Colonic mucosa (tissue), 4 donors: Measurements from ENCODE around the gene KLK4. TPM values are rescaled to one million over a fixed set of nuclear protein-coding genes. Genes with fewer than 3 reads are reported as not detected.

Source experiments
- DNase-seq: peaks from one replicate; pipeline ENCODE4 v3.0.0-alpha.2; 2020
- H3K27ac ChIP-seq: fragments of 200-600 bp; one replicate; pipeline ENCODE4 v1.8.0; 2021
- H3K27me3 ChIP-seq: fragments of 200-600 bp; one replicate; pipeline ENCODE4 v1.8.0; 2021
- H3K36me3 ChIP-seq: fragments of 200-600 bp; one replicate; pipeline ENCODE4 v1.8.0; 2021
- H3K4me1 ChIP-seq: fragments of 200-600 bp; one replicate; pipeline ENCODE4 v1.8.0; 2021; ENCODE audit warnings: mild to moderate bottlenecking
- H3K4me3 ChIP-seq: fragments of 200-600 bp; one replicate; pipeline ENCODE4 v1.8.0; 2021
- H3K9ac ChIP-seq, 2 donors: one replicate each; pipeline ENCODE4 v1.7.0; 2013; ENCODE audit warnings: control low read depth in 2 of 2, low read depth in 2 of 2, low read length in 2 of 2
- H3K9me3 ChIP-seq: fragments of 200-600 bp; one replicate; pipeline ENCODE4 v1.8.0; 2021
- intact Hi-C: fragments of 100-400 bp; cut with DNase I; formaldehyde crosslinking; loops from one replicate; pipeline ENCODE4 v1.14.1; 2022
- total RNA-seq, 2 donors: library from RNA; stranded (reverse); fragmentation: NEBNext Ultra II Directional in 1 of 2; extraction: Animal tissue kit (Norgen Biotek cat#: 25700) in 1 of 2; gene quantifications; one replicate each; pipeline ENCODE4 v1.2.1, GENCODE V29; 2021
- TF ChIP-seq, protein P1 (sequence below): fragments of 200-600 bp; IDR thresholded peaks from one replicate; pipeline ENCODE4 v1.8.0; 2022; ENCODE audit warnings: antibody characterized with exemption, mild to moderate bottlenecking
- donor health status: healthy.
- donor health status: DM: no; HTN: no; CAD: no.
- donor health status: DM: no; HTN: no; CAD: no.

The KLK4 gene
- total RNA-seq, 2 donors from 2014 or later = 1.2 to 2.0 TPM

- H3K36me3 ChIP-seq = no peaks in the 10 kb centered on the region
- H3K4me1 ChIP-seq = no peaks in the 10 kb centered on the region
- intact Hi-C loops = no loop called here
- TF ChIP-seq, protein P1, sequence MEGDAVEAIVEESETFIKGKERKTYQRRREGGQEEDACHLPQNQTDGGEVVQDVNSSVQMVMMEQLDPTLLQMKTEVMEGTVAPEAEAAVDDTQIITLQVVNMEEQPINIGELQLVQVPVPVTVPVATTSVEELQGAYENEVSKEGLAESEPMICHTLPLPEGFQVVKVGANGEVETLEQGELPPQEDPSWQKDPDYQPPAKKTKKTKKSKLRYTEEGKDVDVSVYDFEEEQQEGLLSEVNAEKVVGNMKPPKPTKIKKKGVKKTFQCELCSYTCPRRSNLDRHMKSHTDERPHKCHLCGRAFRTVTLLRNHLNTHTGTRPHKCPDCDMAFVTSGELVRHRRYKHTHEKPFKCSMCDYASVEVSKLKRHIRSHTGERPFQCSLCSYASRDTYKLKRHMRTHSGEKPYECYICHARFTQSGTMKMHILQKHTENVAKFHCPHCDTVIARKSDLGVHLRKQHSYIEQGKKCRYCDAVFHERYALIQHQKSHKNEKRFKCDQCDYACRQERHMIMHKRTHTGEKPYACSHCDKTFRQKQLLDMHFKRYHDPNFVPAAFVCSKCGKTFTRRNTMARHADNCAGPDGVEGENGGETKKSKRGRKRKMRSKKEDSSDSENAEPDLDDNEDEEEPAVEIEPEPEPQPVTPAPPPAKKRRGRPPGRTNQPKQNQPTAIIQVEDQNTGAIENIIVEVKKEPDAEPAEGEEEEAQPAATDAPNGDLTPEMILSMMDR = no peak
- no peak overlapping the region for H3K27ac ChIP-seq
- H3K4me3 ChIP-seq = no peak overlapping the region
- no peak overlapping the region for H3K9ac ChIP-seq
- no peaks in the 10 kb centered on the region for H3K9me3 ChIP-seq
- DNase-seq = peak; percentile 32
- peaks cover 15% of the 10 kb centered on the region for H3K27me3 ChIP-seq
These were observed 5.0 kb downstream of the KLK4 start for GRCh38 chr19:50906217-50906616.

DNA sequence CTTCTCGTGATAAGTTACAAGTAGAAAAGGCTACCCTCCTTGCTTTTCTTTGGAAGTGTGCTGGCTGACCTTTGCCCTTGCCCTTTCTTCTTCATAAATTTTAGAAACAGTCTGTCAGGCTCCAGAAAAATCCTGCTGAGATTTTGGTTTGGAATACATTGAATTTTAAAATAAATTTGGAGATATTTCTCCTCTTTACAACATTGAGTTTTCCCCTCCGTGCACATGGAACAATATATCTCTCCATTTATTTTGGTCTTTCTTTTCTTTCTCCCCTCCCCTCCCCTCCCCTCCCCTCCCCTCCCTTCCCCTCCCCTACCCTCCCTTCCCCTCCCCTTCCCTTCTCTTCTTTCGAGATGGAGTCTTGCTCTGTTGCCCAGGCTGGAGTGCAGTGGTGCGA lies 8.6 kb downstream of the KLK4 start:
- H3K27ac ChIP-seq = no peak overlapping the region
- no peak overlapping the region for H3K9ac ChIP-seq
- no peaks in the 10 kb centered on the region for H3K4me1 ChIP-seq
- no peaks in the 10 kb centered on the region for H3K36me3 ChIP-seq
- no peak overlapping the region for H3K4me3 ChIP-seq
- H3K9me3 ChIP-seq = no peaks in the 10 kb centered on the region
- intact Hi-C loops = no loop called here
- TF ChIP-seq, protein P1 = no peak
- DNase-seq = no peak
- no peaks in the 10 kb centered on the region for H3K27me3 ChIP-seq

DNA sequence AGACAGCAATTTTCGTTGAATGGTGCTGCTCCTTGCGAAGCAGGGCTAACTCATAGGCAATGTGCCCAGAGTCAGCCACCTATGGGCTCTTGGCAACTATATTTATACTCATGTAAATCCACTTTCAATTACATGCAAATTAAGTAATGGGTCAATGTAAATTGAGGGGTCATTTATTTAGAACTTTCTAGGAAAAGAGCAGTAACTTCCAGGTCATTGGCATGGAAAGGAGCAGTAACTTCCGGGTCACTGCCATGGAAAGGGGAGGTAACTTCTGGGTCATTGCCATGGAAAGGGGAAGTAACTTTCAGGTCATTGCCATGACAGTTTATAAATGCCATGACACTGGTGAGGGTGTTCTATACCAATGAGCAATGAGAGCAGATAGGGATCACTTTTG lies 11.6 kb downstream of the KLK4 start:
- no peak overlapping the region for H3K27ac ChIP-seq
- H3K4me1 ChIP-seq = no peaks in the 10 kb centered on the region
- intact Hi-C loops = no loop called here
- no peaks in the 10 kb centered on the region for H3K36me3 ChIP-seq
- no peak overlapping the region for H3K9ac ChIP-seq
- no peak for DNase-seq
- no peaks in the 10 kb centered on the region for H3K27me3 ChIP-seq
- TF ChIP-seq, protein P1 = no peak
- H3K4me3 ChIP-seq = no peak overlapping the region
- no peaks in the 10 kb centered on the region for H3K9me3 ChIP-seq

GRCh38 chr19:50898018-50898417 lies 13.2 kb downstream of the KLK4 start:
- H3K9ac ChIP-seq = no peak overlapping the region
- TF ChIP-seq, protein P1 = no peak
- no peak for DNase-seq
- no peak overlapping the region for H3K27ac ChIP-seq
- H3K27me3 ChIP-seq = no peaks in the 10 kb centered on the region
- H3K4me3 ChIP-seq = no peak overlapping the region
- no peaks in the 10 kb centered on the region for H3K9me3 ChIP-seq
- intact Hi-C loops = no loop called here
- H3K36me3 ChIP-seq = no peaks in the 10 kb centered on the region
- no peaks in the 10 kb centered on the region for H3K4me1 ChIP-seq

GRCh38 chr19:50897612-50898011 lies 13.6 kb downstream of the KLK4 start:
- Histone ChIP-seq H3K4me1 (no peaks in the 10 kb centered on the region), H3K9ac (no peak overlapping the region), H3K27ac (no peak overlapping the region), H3K36me3 (no peaks in the 10 kb centered on the region), H3K27me3 (no peaks in the 10 kb centered on the region), H3K9me3 (no peaks in the 10 kb centered on the region), H3K4me3 (no peak overlapping the region)
- intact Hi-C loops = no loop called here
- TF ChIP-seq, protein P1 = no peak
- no peak for DNase-seq

GRCh38 chr19:50897191-50897607 lies 14.0 kb downstream of the KLK4 start:
- Histone ChIP-seq H3K4me1 (no peaks in the 10 kb centered on the region), H3K36me3 (no peaks in the 10 kb centered on the region), H3K9ac (no peak overlapping the region), H3K27ac (no peak overlapping the region), H3K27me3 (no peaks in the 10 kb centered on the region), H3K4me3 (no peak overlapping the region), H3K9me3 (no peaks in the 10 kb centered on the region)
- intact Hi-C loops = no loop called here
- DNase-seq = no peak
- TF ChIP-seq, protein P1 = no peak
